H9 (cell line): ENCODE data around the gene GPR107. TPM values are rescaled to one million over a fixed set of nuclear protein-coding genes. Genes with fewer than 3 reads are reported as not detected.

Source experiments
- DNase-seq: peaks from one replicate; pipeline ENCODE4 v3.0.0-alpha.2; 2017
- H2AFZ ChIP-seq: one replicate; pipeline ENCODE4 v1.6.1; 2013; ENCODE audit warnings: mild to moderate bottlenecking, low read length, control low read depth, moderate library complexity
- H2AK5ac ChIP-seq: 2 replicates; pipeline ENCODE4 v1.6.1; 2013; ENCODE audit warnings: low read length, control low read depth, mixed read lengths; ENCODE audit not compliant: insufficient read length
- H2BK120ac ChIP-seq: one replicate; pipeline ENCODE4 v1.6.1; 2013; ENCODE audit warnings: low read depth, mild to moderate bottlenecking, low read length, control low read depth, inconsistent platforms; ENCODE audit not compliant: poor library complexity, severe bottlenecking
- H2BK12ac ChIP-seq: 2 replicates; pipeline ENCODE4 v1.6.1; 2013; ENCODE audit warnings: low read length, control low read depth, mixed read lengths, low read depth; ENCODE audit not compliant: insufficient read length
- H2BK15ac ChIP-seq: 2 replicates; pipeline ENCODE4 v1.6.1; 2013; ENCODE audit warnings: low read depth, low read length, control low read depth
- H2BK20ac ChIP-seq: one replicate; pipeline ENCODE4 v1.6.1; 2013; ENCODE audit warnings: low read depth, mild to moderate bottlenecking, low read length, control low read depth, inconsistent platforms; ENCODE audit not compliant: poor library complexity, severe bottlenecking
- H2BK5ac ChIP-seq: 2 replicates; pipeline ENCODE4 v1.6.1; 2013; ENCODE audit warnings: low read length, control low read depth, mixed read lengths; ENCODE audit not compliant: insufficient read length
- H3K14ac ChIP-seq: 2 replicates; pipeline ENCODE4 v1.6.1; 2013; ENCODE audit warnings: low read length, control low read depth; ENCODE audit not compliant: insufficient read depth
- H3K18ac ChIP-seq: 2 replicates; pipeline ENCODE4 v1.6.1; 2013; ENCODE audit warnings: low read depth, mild to moderate bottlenecking, mixed read lengths, low read length, control low read depth; ENCODE audit not compliant: insufficient read length
- H3K23ac ChIP-seq: 2 replicates; pipeline ENCODE4 v1.6.1; 2013; ENCODE audit warnings: low read length, control low read depth, mixed read lengths, low read depth; ENCODE audit not compliant: insufficient read length
- H3K23me2 ChIP-seq: 2 replicates; pipeline ENCODE4 v1.6.1; 2013; ENCODE audit warnings: low read depth, mild to moderate bottlenecking, mixed read lengths, low read length, control low read depth; ENCODE audit not compliant: insufficient read length, poor library complexity, severe bottlenecking
- H3K27ac ChIP-seq: 2 replicates; pipeline ENCODE4 v1.5.1; 2013; ENCODE audit warnings: low read length, control low read depth, mixed read lengths, low read depth; ENCODE audit not compliant: insufficient read length
- H3K27me3 ChIP-seq: 2 replicates; pipeline ENCODE4 v1.6.1; 2013; ENCODE audit warnings: low read length, control low read depth, inconsistent platforms; ENCODE audit not compliant: insufficient read depth
- H3K4ac ChIP-seq: 2 replicates; pipeline ENCODE4 v1.6.1; 2013; ENCODE audit warnings: low read depth, mild to moderate bottlenecking, control low read depth, inconsistent platforms, low read length, moderate library complexity
- H3K4me1 ChIP-seq: 2 replicates; pipeline ENCODE4 v1.6.1; 2013; ENCODE audit warnings: low read length, control low read depth, inconsistent platforms; ENCODE audit not compliant: insufficient read depth
- H3K4me2 ChIP-seq: 2 replicates; pipeline ENCODE4 v1.6.1; 2013; ENCODE audit warnings: low read length, control low read depth, mixed read lengths; ENCODE audit not compliant: insufficient read length, insufficient read depth
- H3K56ac ChIP-seq: 2 replicates; pipeline ENCODE4 v1.6.1; 2013; ENCODE audit warnings: low read depth, mild to moderate bottlenecking, mixed read lengths, low read length, control low read depth; ENCODE audit not compliant: insufficient read length
- H3K79me1 ChIP-seq: 2 replicates; pipeline ENCODE4 v1.6.1; 2013; ENCODE audit warnings: low read depth, mild to moderate bottlenecking, moderate library complexity, low read length, control low read depth, inconsistent platforms; ENCODE audit not compliant: insufficient read depth, poor library complexity, severe bottlenecking
- H3K79me2 ChIP-seq: 2 replicates; pipeline ENCODE4 v1.6.1; 2013; ENCODE audit warnings: low read length, control low read depth, inconsistent platforms; ENCODE audit not compliant: insufficient read depth
- H3K9ac ChIP-seq: 2 replicates; pipeline ENCODE4 v1.6.1; 2013; ENCODE audit warnings: low read length, control low read depth, mixed read lengths; ENCODE audit not compliant: insufficient read length; ENCODE audit errors: extremely low read depth
- H3K9me3 ChIP-seq: one replicate; pipeline ENCODE4 v1.6.1; 2013; ENCODE audit warnings: low read depth, low read length, inconsistent platforms; ENCODE audit not compliant: control insufficient read depth
- H3T11ph ChIP-seq: one replicate; pipeline ENCODE4 v1.6.1; 2013; ENCODE audit warnings: mild to moderate bottlenecking, low read length, control low read depth, inconsistent platforms
- H4K20me1 ChIP-seq: one replicate; pipeline ENCODE4 v1.6.1; 2013; ENCODE audit not compliant: control insufficient read depth, insufficient read length, insufficient read depth
- H4K5ac ChIP-seq: 2 replicates; pipeline ENCODE4 v1.6.1; 2013; ENCODE audit warnings: low read depth, mild to moderate bottlenecking, mixed read lengths, low read length, control low read depth; ENCODE audit not compliant: insufficient read length
- H4K8ac ChIP-seq: replicated peaks from 2 replicates; pipeline ENCODE4 v1.6.1; 2013; ENCODE audit warnings: low read length, control low read depth, mixed read lengths, low read depth; ENCODE audit not compliant: insufficient read length
- H4K91ac ChIP-seq: 2 replicates; pipeline ENCODE4 v1.6.1; 2013; ENCODE audit warnings: low read depth, mild to moderate bottlenecking, moderate library complexity, mixed read lengths, low read length, control low read depth; ENCODE audit not compliant: insufficient read length
- H3K27ac Mint-ChIP-seq, 3 experiments: 2 replicates in 2 of 3; 3 replicates in 1 of 3; pipeline ENCODE4 v1.8.0; 2020 to 2021; ENCODE audit warnings: mixed read lengths in 3 of 3, mild to moderate bottlenecking in 1 of 3, moderate library complexity in 1 of 3
- H3K27me3 Mint-ChIP-seq: 2 replicates; pipeline ENCODE4 v1.8.0; 2021; ENCODE audit warnings: low read depth, mild to moderate bottlenecking, moderate library complexity, mixed read lengths
- H3K36me3 Mint-ChIP-seq, 3 experiments: 2 replicates in 2 of 3; 3 replicates in 1 of 3; pipeline ENCODE4 v1.8.0; 2020 to 2021; ENCODE audit warnings: low read depth in 3 of 3, mixed read lengths in 3 of 3; ENCODE audit not compliant: insufficient read depth in 1 of 3
- H3K4me1 Mint-ChIP-seq, 2 experiments: 2 replicates each; pipeline ENCODE4 v1.8.0; 2020; ENCODE audit warnings: mixed read lengths in 2 of 2
- H3K4me3 Mint-ChIP-seq, 2 experiments: 2 replicates in 1 of 2; 3 replicates in 1 of 2; pipeline ENCODE4 v1.8.0; 2020 to 2021; ENCODE audit warnings: mild to moderate bottlenecking in 2 of 2, mixed read lengths in 2 of 2, moderate library complexity in 1 of 2
- H3K9me3 Mint-ChIP-seq, 2 experiments: 2 replicates in 1 of 2; 3 replicates in 1 of 2; pipeline ENCODE4 v1.8.0; 2020; ENCODE audit warnings: mild to moderate bottlenecking in 2 of 2, mixed read lengths in 2 of 2, moderate library complexity in 1 of 2
- WGBS: extraction: QIAGEN DNeasy Blood & Tissue Kit; methylation state at CpG from one replicate; pipeline ENCODE4 v1.1.7; 2013; ENCODE audit warnings: missing lambda C conversion rate, low lambda C conversion rate, mixed read lengths; ENCODE audit not compliant: insufficient read length; ENCODE audit errors: extremely low coverage; 5-methylcytosine and 5-hydroxymethylcytosine counted together
- total RNA-seq: library from RNA; stranded (reverse); gene quantifications from 2 replicates; pipeline ENCODE4 v1.2.1, GENCODE V29; 2021
- TF ChIP-seq, protein P1 (sequence below): fragments of 200-600 bp; sonication (generic); conservative IDR thresholded peaks from 3 replicates; pipeline ENCODE4 v1.8.0; 2021; ENCODE audit warnings: antibody characterized with exemption, mild to moderate bottlenecking

The GPR107 gene
- total RNA-seq, 1 experiment from 2014 or later, result 38.0 TPM

DNA sequence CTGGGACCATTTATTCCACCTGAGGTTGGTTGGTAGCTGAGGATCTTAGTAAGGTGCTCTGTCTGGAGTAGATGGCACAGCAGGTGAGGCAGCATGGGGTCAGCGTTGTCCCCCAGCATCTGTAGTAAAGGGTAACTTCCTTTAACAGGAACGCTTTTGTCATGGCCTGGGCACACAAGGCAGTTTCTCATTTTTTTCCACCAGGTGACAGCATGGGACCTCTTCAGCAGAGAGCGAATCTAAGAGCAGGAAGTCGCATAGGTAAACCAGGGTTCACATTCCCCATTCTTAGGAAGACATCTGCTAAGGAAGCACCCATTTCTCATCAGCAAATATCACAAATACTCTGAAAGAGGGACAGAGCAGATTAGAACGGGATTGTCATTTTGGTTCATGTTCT is 56.5 kb downstream of the GPR107 start:
- no peak overlapping the region for H4K8ac ChIP-seq
- no peaks in the 10 kb centered on the region for H4K20me1 ChIP-seq
- H2AK5ac ChIP-seq, result no peak overlapping the region
- Mint-ChIP-seq H3K27me3 (no peaks in the 10 kb centered on the region), H3K4me3 (no peak overlapping the region), H3K27ac (peak overlapping the region; percentile 32 to 68 (median 52); a peak in 4 of 7 replicates), H3K9me3 (no peaks in the 10 kb centered on the region), H3K4me1 (peaks cover 8 to 9% of the 10 kb centered on the region in 2 experiments; a peak in 3 of 4 replicates), H3K36me3 (peaks cover 4 to 34% (median 29%) of the 10 kb centered on the region in 3 experiments; a peak in 6 of 7 replicates)
- no peak overlapping the region for H4K91ac ChIP-seq
- H3K4ac ChIP-seq, result no peak overlapping the region
- H3K9me3 ChIP-seq, result no peaks in the 10 kb centered on the region
- no peak overlapping the region for H2AFZ ChIP-seq
- H2BK5ac ChIP-seq, result no peak overlapping the region
- H3K23me2 ChIP-seq, result no peaks in the 10 kb centered on the region
- no peak overlapping the region for H2BK12ac ChIP-seq
- H3T11ph ChIP-seq, result no peak overlapping the region
- no peak overlapping the region for H3K14ac ChIP-seq
- DNase-seq, result peak; percentile 47
- no peaks in the 10 kb centered on the region for H3K4me1 ChIP-seq
- H3K18ac ChIP-seq, result no peak overlapping the region
- H3K27ac ChIP-seq, result no peak overlapping the region
- H3K23ac ChIP-seq, result no peak overlapping the region
- H3K56ac ChIP-seq, result no peak overlapping the region
- no peaks in the 10 kb centered on the region for H3K27me3 ChIP-seq
- TF ChIP-seq, protein P1, sequence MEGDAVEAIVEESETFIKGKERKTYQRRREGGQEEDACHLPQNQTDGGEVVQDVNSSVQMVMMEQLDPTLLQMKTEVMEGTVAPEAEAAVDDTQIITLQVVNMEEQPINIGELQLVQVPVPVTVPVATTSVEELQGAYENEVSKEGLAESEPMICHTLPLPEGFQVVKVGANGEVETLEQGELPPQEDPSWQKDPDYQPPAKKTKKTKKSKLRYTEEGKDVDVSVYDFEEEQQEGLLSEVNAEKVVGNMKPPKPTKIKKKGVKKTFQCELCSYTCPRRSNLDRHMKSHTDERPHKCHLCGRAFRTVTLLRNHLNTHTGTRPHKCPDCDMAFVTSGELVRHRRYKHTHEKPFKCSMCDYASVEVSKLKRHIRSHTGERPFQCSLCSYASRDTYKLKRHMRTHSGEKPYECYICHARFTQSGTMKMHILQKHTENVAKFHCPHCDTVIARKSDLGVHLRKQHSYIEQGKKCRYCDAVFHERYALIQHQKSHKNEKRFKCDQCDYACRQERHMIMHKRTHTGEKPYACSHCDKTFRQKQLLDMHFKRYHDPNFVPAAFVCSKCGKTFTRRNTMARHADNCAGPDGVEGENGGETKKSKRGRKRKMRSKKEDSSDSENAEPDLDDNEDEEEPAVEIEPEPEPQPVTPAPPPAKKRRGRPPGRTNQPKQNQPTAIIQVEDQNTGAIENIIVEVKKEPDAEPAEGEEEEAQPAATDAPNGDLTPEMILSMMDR, result peak; percentile 60
- H3K79me2 ChIP-seq, result no peaks in the 10 kb centered on the region
- H3K9ac ChIP-seq, result no peak overlapping the region
- no peak overlapping the region for H2BK15ac ChIP-seq
- no peak overlapping the region for H2BK20ac ChIP-seq
- H3K79me1 ChIP-seq, result no peaks in the 10 kb centered on the region
- H2BK120ac ChIP-seq, result no peak overlapping the region
- no CpG with 5 or more reads among the region's 5 CpGs for WGBS
- H3K4me2 ChIP-seq, result no peak overlapping the region
- no peak overlapping the region for H4K5ac ChIP-seq
